Keratinocyte (primary cell): ENCODE results near the gene SLC35B2. TPM values are rescaled to one million over a fixed set of nuclear protein-coding genes. Genes with fewer than 3 reads are reported as not detected.

Source experiments
- DNase-seq: peaks from one replicate; pipeline ENCODE4 v3.0.0-alpha.2; 2011; ENCODE audit warnings: low read depth, missing footprints, low spot score
- FAIRE-seq: peaks from 2 replicates; lab custom pipeline; 2011; peaks lifted over from hg19 to GRCh38; lab: Jason Lieb, UNC
- H2AFZ ChIP-seq: 2 replicates; pipeline ENCODE4 v1.6.0; 2012; ENCODE audit warnings: low read length, control low read depth, inconsistent platforms; ENCODE audit not compliant: control insufficient read depth
- H3K27ac ChIP-seq: 2 replicates; pipeline ENCODE4 v1.5.1; 2011; ENCODE audit warnings: low read length; ENCODE audit not compliant: control insufficient read depth, insufficient read depth
- H3K27me3 ChIP-seq: 3 replicates; pipeline ENCODE4 v1.6.0; 2011; ENCODE audit warnings: low read length; ENCODE audit not compliant: control insufficient read depth, insufficient read depth; ENCODE audit errors: extremely low read depth
- H3K36me3 ChIP-seq, 2 experiments: 2 replicates in 1 of 2; 3 replicates in 1 of 2; pipeline ENCODE4 v1.5.1; 2011; ENCODE audit warnings: low read length in 2 of 2, mild to moderate bottlenecking in 1 of 2; ENCODE audit not compliant: control insufficient read depth in 2 of 2, insufficient read depth in 2 of 2; ENCODE audit errors: extremely low read depth in 1 of 2
- H3K4me1 ChIP-seq: 3 replicates; pipeline ENCODE4 v1.5.1; 2011; ENCODE audit warnings: low read length; ENCODE audit not compliant: control insufficient read depth, insufficient read depth; ENCODE audit errors: extremely low read depth
- H3K4me2 ChIP-seq: 3 replicates; pipeline ENCODE4 v1.6.0; 2011; ENCODE audit warnings: low read depth, low read length; ENCODE audit not compliant: control insufficient read depth, insufficient read depth; ENCODE audit errors: extremely low read depth
- H3K4me3 ChIP-seq, 3 experiments: fragments of 200-600 bp in 1 of 3; sonication (generic) in 1 of 3; 2 replicates in 2 of 3; 3 replicates in 1 of 3; pipeline ENCODE4 v1.5.1; 2011 to 2016; ENCODE audit warnings: low read length in 3 of 3, mild to moderate bottlenecking in 3 of 3, control low read depth in 2 of 3, inconsistent platforms in 1 of 3, low read depth in 1 of 3, mixed read lengths in 1 of 3, mixed run types in 1 of 3, moderate library complexity in 1 of 3; ENCODE audit not compliant: control insufficient read depth in 2 of 3, insufficient read depth in 2 of 3; ENCODE audit errors: extremely low read depth in 1 of 3
- H3K79me2 ChIP-seq: 2 replicates; pipeline ENCODE4 v1.6.0; 2012; ENCODE audit warnings: low read length; ENCODE audit not compliant: control insufficient read depth, insufficient read depth
- H3K9ac ChIP-seq: 3 replicates; pipeline ENCODE4 v1.6.0; 2011; ENCODE audit warnings: low read length; ENCODE audit not compliant: control insufficient read depth, insufficient read depth; ENCODE audit errors: extremely low read depth
- H3K9me1 ChIP-seq: 3 replicates; pipeline ENCODE4 v1.6.0; 2011; ENCODE audit warnings: low read length; ENCODE audit not compliant: control insufficient read depth, insufficient read depth; ENCODE audit errors: extremely low read depth
- H3K9me3 ChIP-seq: 2 replicates; pipeline ENCODE4 v1.5.1; 2012; ENCODE audit warnings: low read depth, low read length; ENCODE audit not compliant: control insufficient read depth
- H4K20me1 ChIP-seq: 3 replicates; pipeline ENCODE4 v1.6.0; 2011; ENCODE audit warnings: low read length; ENCODE audit not compliant: control insufficient read depth, insufficient read depth; ENCODE audit errors: extremely low read depth
- EZH2 ChIP-seq: IDR thresholded peaks from one replicate; pipeline ENCODE4 v1.6.1; 2012; ENCODE audit warnings: inconsistent platforms, mild to moderate bottlenecking, low read length, moderate library complexity
- dilution Hi-C: fragments of 300-500 bp; cut with MboI; formaldehyde crosslinking; loops from one replicate; pipeline ENCODE4 v1.7.0; 2020; ENCODE audit warnings: low sequenced_read_pairs; ENCODE audit not compliant: extremely low pct_ligation_motif_present
- polyA plus RNA-seq, 5 experiments: library from polyadenylated mRNA; depleted of rRNA in 3 of 5; stranded (reverse) in 3 of 5; stranded (forward) in 1 of 5; unstranded in 1 of 5; fragments of >200 nt; gene quantifications; 1 replicate in 1 of 5; 2 replicates in 3 of 5; 3 replicates in 1 of 5; pipeline versions ENCODE4 v1.2.1 to v1.2.3, GENCODE V29; 2011 to 2012; ENCODE audit warnings: missing spikeins in 2 of 5, low read depth in 1 of 5, low replicate concordance in 1 of 5
- TF ChIP-seq, protein P1 (sequence below), 3 experiments: IDR thresholded peaks in 1 of 3; conservative IDR thresholded peaks in 1 of 3; optimal IDR thresholded peaks in 1 of 3; 2 replicates in 2 of 3; 3 replicates in 1 of 3; pipeline versions ENCODE3 to v1.5.1; 2011; ENCODE audit warnings: low read length in 3 of 3, mild to moderate bottlenecking in 3 of 3, moderate library complexity in 2 of 3, control low read depth in 1 of 3, inconsistent platforms in 1 of 3; ENCODE audit not compliant: insufficient read depth in 2 of 3; ENCODE audit errors: extremely low read depth in 1 of 3

The SLC35B2 gene
- polyA plus RNA-seq, 1 donor (not counting 4 experiments of a cell fraction or from before 2014, with no cell fraction given), result 69.9 TPM

DNA sequence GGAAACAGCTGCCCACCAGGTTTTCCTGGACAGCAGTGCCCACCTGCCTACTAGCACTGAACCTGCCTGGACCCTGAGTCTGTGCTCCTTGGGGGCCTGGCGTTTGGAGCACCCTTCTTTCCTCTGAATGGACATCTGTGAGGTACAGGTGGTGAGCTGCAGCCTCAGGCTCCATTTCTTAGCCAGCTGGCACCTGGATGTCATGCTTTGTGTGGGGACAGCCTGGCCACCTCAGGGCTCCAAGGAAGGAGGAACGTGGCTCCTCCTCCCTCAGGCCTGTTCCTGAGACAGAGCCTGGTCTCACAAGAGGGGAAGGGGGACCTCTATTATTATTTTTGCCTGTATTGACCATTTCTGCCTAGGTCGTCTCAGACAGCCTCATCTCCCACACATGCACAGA lies 21.0 kb upstream of the SLC35B2 start:
- no peaks in the 10 kb centered on the region for H3K9me1 ChIP-seq
- H3K36me3 ChIP-seq, result no peaks in the 10 kb centered on the region
- no peaks in the 10 kb centered on the region for H4K20me1 ChIP-seq
- no peaks in the 10 kb centered on the region for H3K4me1 ChIP-seq
- H3K27ac ChIP-seq, result no peak overlapping the region
- DNase-seq (no peak), FAIRE-seq (no peak)
- TF ChIP-seq, protein P1, sequence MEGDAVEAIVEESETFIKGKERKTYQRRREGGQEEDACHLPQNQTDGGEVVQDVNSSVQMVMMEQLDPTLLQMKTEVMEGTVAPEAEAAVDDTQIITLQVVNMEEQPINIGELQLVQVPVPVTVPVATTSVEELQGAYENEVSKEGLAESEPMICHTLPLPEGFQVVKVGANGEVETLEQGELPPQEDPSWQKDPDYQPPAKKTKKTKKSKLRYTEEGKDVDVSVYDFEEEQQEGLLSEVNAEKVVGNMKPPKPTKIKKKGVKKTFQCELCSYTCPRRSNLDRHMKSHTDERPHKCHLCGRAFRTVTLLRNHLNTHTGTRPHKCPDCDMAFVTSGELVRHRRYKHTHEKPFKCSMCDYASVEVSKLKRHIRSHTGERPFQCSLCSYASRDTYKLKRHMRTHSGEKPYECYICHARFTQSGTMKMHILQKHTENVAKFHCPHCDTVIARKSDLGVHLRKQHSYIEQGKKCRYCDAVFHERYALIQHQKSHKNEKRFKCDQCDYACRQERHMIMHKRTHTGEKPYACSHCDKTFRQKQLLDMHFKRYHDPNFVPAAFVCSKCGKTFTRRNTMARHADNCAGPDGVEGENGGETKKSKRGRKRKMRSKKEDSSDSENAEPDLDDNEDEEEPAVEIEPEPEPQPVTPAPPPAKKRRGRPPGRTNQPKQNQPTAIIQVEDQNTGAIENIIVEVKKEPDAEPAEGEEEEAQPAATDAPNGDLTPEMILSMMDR (optimal IDR thresholded peaks at IDR 0.05 in 1 of 3, IDR thresholded peaks at IDR 0.05 in 1 of 3, conservative IDR thresholded peaks at IDR 0.05 in 1 of 3; ENCODE audit: extremely low read depth in 1 of 3, insufficient read depth in 2 of 3, low read length in 3 of 3), result no peak
- TF ChIP-seq EZH2, result no peak
- peaks cover 43% of the 10 kb centered on the region for H3K27me3 ChIP-seq
- no peak overlapping the region for H3K9ac ChIP-seq
- H3K4me2 ChIP-seq, result no peak overlapping the region
- H3K79me2 ChIP-seq, result no peaks in the 10 kb centered on the region
- H3K9me3 ChIP-seq, result no peaks in the 10 kb centered on the region
- no peak overlapping the region for H2AFZ ChIP-seq
- dilution Hi-C loops, result no loop called here
- no peak overlapping the region for H3K4me3 ChIP-seq

GRCh38 chr6:44277763-44278162 lies 20.4 kb upstream of the SLC35B2 start:
- Histone ChIP-seq H3K27ac (no peak overlapping the region), H3K9me3 (no peaks in the 10 kb centered on the region), H3K36me3 (no peaks in the 10 kb centered on the region), H4K20me1 (no peaks in the 10 kb centered on the region), H3K4me2 (no peak overlapping the region), H3K4me1 (no peaks in the 10 kb centered on the region), H3K9ac (no peak overlapping the region), H3K9me1 (no peaks in the 10 kb centered on the region), H3K4me3 (no peak overlapping the region), H3K79me2 (no peaks in the 10 kb centered on the region), H2AFZ (no peak overlapping the region), H3K27me3 (peaks cover 48% of the 10 kb centered on the region)
- dilution Hi-C loops, result no loop called here
- no peak for FAIRE-seq
- TF ChIP-seq, protein P1 (optimal IDR thresholded peaks at IDR 0.05 in 1 of 3, IDR thresholded peaks at IDR 0.05 in 1 of 3, conservative IDR thresholded peaks at IDR 0.05 in 1 of 3; ENCODE audit: extremely low read depth in 1 of 3, insufficient read depth in 2 of 3, low read length in 3 of 3), result no peak
- TF ChIP-seq EZH2, result no peak
- no peak for DNase-seq
